Spleen (tissue), 11 donors: ENCODE data around the gene FRMD4A. TPM values are rescaled to one million over a fixed set of nuclear protein-coding genes. Genes with fewer than 3 reads are reported as not detected.

Source experiments
- DNase-seq: peaks from one replicate; pipeline ENCODE4 v3.0.0-alpha.2; 2020
- H3K27ac ChIP-seq, 8 donors: fragments of 200-600 bp; sonication (generic) in 7 of 8; 1 replicate in 4 of 8; 2 replicates in 4 of 8; pipeline versions ENCODE4 v1.5.0 to v1.8.0; 2016 to 2021; ENCODE audit warnings: inconsistent platforms in 4 of 8, mild to moderate bottlenecking in 4 of 8, moderate library complexity in 1 of 8
- H3K27me3 ChIP-seq, 7 donors: fragments of 200-600 bp; sonication (generic) in 6 of 7; replicated peaks in 1 of 7; 1 replicate in 4 of 7; 2 replicates in 3 of 7; pipeline versions ENCODE4 v1.5.0 to v1.8.0; 2016 to 2021; ENCODE audit warnings: inconsistent platforms in 3 of 7, mild to moderate bottlenecking in 1 of 7
- H3K36me3 ChIP-seq, 6 donors: fragments of 200-600 bp; sonication (generic) in 5 of 6; 1 replicate in 4 of 6; 2 replicates in 2 of 6; pipeline versions ENCODE4 v1.5.0 to v1.8.0; 2016 to 2021; ENCODE audit warnings: inconsistent platforms in 2 of 6
- H3K4me1 ChIP-seq, 6 donors: fragments of 200-600 bp; sonication (generic) in 5 of 6; 1 replicate in 3 of 6; 2 replicates in 3 of 6; pipeline versions ENCODE4 v1.5.0 to v1.8.0; 2016 to 2021; ENCODE audit warnings: inconsistent platforms in 3 of 6
- H3K4me3 ChIP-seq, 8 donors: fragments of 200-600 bp; sonication (generic) in 7 of 8; 1 replicate in 4 of 8; 2 replicates in 4 of 8; pipeline versions ENCODE4 v1.5.0 to v1.8.0; 2016 to 2021; ENCODE audit warnings: inconsistent platforms in 4 of 8, mild to moderate bottlenecking in 4 of 8, moderate library complexity in 2 of 8
- H3K9me3 ChIP-seq, 8 donors: fragments of 200-600 bp; sonication (generic) in 7 of 8; 1 replicate in 4 of 8; 2 replicates in 4 of 8; pipeline versions ENCODE4 v1.5.0 to v1.8.0; 2016 to 2021; ENCODE audit warnings: inconsistent platforms in 4 of 8
- CTCF ChIP-seq, 11 experiments: fragments of 200-600 bp in 7 of 11; fragments of 450-650 bp in 4 of 11; sonication (generic) in 4 of 11; IDR thresholded peaks in 8 of 11; conservative IDR thresholded peaks in 3 of 11; 1 replicate in 7 of 11; 2 replicates in 4 of 11; pipeline versions ENCODE4 v1.4.0 to v1.8.0; 2016 to 2021; ENCODE audit warnings: antibody characterized with exemption in 11 of 11, inconsistent platforms in 4 of 11, mild to moderate bottlenecking in 1 of 11
- POLR2A ChIP-seq, 3 donors: fragments of 450-650 bp; IDR thresholded peaks; one replicate each; pipeline ENCODE4 v1.5.1; 2017; ENCODE audit warnings: antibody characterized with exemption in 3 of 3, mild to moderate bottlenecking in 1 of 3
- POLR2AphosphoS5 ChIP-seq, 3 donors: sonication (generic); formaldehyde crosslinking; IDR thresholded peaks; one replicate each; pipeline ENCODE4 v1.5.1; 2017; ENCODE audit warnings: antibody characterized with exemption in 3 of 3
- WGBS, 5 donors: extraction: QIAGEN DNeasy Blood & Tissue Kit in 3 of 5; methylation state at CpG; one replicate each; pipeline versions ENCODE4 v1.1.5 to v1.1.7; 2013 to 2018; 5-methylcytosine and 5-hydroxymethylcytosine counted together
- intact Hi-C: fragments of 100-400 bp; cut with DNase I; formaldehyde crosslinking; loops from one replicate; pipeline ENCODE4 v1.15.0; 2023; ENCODE audit warnings: low total_unique reads
- polyA plus RNA-seq, 3 donors: library from polyadenylated mRNA; stranded (reverse); fragments of 200-250 nt; gene quantifications; one replicate each; pipeline ENCODE4 v1.2.1, GENCODE V29; 2013
- total RNA-seq, 7 donors: library from RNA; depleted of rRNA in 3 of 7; stranded (reverse); fragments of >200 nt in 3 of 7; fragmentation: NEBNext Ultra II Directional in 4 of 7; extraction: Animal tissue kit (Norgen Biotek cat#: 25700) in 4 of 7; gene quantifications; one replicate each; pipeline versions ENCODE4 v1.1.0 to v1.2.1, GENCODE V29; 2016 to 2021
- donor health status: healthy with polysubstance abuse.
- donor health status: DM: no; HTN: no; CAD: no; lungs with moderate emphysema.
- donor health status: DM: no; HTN: no; CAD: no.
- donor health status: Bipolar disorder and iron deficiency.
- donor health status: healthy.
- donor health status: DM: no; HTN: no; CAD: no.
- donor health status: DM: yes; HTN: yes; CAD: no.

FRMD4A gene
- total and polyA plus RNA-seq, 10 donors, result 9.2 to 141 (median 80.5) TPM

- no peak overlapping the region for H3K4me3 ChIP-seq
- H3K27ac ChIP-seq, result no peak overlapping the region
- no peaks in the 10 kb centered on the region for H3K4me1 ChIP-seq
- H3K36me3 ChIP-seq, result no peaks in the 10 kb centered on the region
- H3K9me3 ChIP-seq, result no peaks in the 10 kb centered on the region
- peaks cover 0 to 8% (median 0%) of the 10 kb centered on the region in 7 donors for H3K27me3 ChIP-seq
- TF ChIP-seq POLR2AphosphoS5 (IDR thresholded peaks at IDR 0.05) (no peak), POLR2A (IDR thresholded peaks at IDR 0.05) (no peak), CTCF (IDR thresholded peaks at IDR 0.05 in 8 of 11, conservative IDR thresholded peaks at IDR 0.05 in 3 of 11) (no peak)
- no peak for DNase-seq
- intact Hi-C loops, result no loop called here
Observed at GRCh38 chr10:14362104-14362503, 31.4 kb upstream of the FRMD4A start.

- 82 to 100% (median 93%) methylated on average over 1 of the region's 1 CpG for WGBS, 5 donors
- no peak overlapping the region for H3K4me3 ChIP-seq
- TF ChIP-seq POLR2AphosphoS5 (IDR thresholded peaks at IDR 0.05) (no peak), POLR2A (IDR thresholded peaks at IDR 0.05) (no peak), CTCF (IDR thresholded peaks at IDR 0.05 in 8 of 11, conservative IDR thresholded peaks at IDR 0.05 in 3 of 11) (no peak)
Observed at GRCh38 chr10:14360961-14361360, 30.2 kb upstream of the FRMD4A start.

GRCh38 chr10:14360515-14360914 lies 29.8 kb upstream of the FRMD4A start:
- H3K4me3 ChIP-seq, result no peak overlapping the region
- H3K27ac ChIP-seq, result no peak overlapping the region
- WGBS, 5 donors, result 57 to 70% (median 65%) methylated on average over 4 of the region's 4 CpGs
- DNase-seq, result no peak
- TF ChIP-seq POLR2AphosphoS5 (IDR thresholded peaks at IDR 0.05) (no peak), POLR2A (IDR thresholded peaks at IDR 0.05) (no peak), CTCF (IDR thresholded peaks at IDR 0.05 in 8 of 11, conservative IDR thresholded peaks at IDR 0.05 in 3 of 11) (no peak)
- no peaks in the 10 kb centered on the region for H3K9me3 ChIP-seq
- H3K36me3 ChIP-seq, result no peaks in the 10 kb centered on the region
- no peaks in the 10 kb centered on the region for H3K4me1 ChIP-seq
- intact Hi-C loops, result no loop called here
- peaks cover 0 to 8% (median 0%) of the 10 kb centered on the region in 7 donors for H3K27me3 ChIP-seq

More at GRCh38 chr10:14360961-14361360, 30.2 kb upstream of the FRMD4A start:
- Histone ChIP-seq H3K4me1 (no peaks in the 10 kb centered on the region), H3K27me3 (peaks cover 0 to 8% (median 0%) of the 10 kb centered on the region in 7 donors), H3K27ac (no peak overlapping the region), H3K9me3 (no peaks in the 10 kb centered on the region), H3K36me3 (no peaks in the 10 kb centered on the region)
- intact Hi-C loops, result no loop called here
- no peak for DNase-seq

DNA sequence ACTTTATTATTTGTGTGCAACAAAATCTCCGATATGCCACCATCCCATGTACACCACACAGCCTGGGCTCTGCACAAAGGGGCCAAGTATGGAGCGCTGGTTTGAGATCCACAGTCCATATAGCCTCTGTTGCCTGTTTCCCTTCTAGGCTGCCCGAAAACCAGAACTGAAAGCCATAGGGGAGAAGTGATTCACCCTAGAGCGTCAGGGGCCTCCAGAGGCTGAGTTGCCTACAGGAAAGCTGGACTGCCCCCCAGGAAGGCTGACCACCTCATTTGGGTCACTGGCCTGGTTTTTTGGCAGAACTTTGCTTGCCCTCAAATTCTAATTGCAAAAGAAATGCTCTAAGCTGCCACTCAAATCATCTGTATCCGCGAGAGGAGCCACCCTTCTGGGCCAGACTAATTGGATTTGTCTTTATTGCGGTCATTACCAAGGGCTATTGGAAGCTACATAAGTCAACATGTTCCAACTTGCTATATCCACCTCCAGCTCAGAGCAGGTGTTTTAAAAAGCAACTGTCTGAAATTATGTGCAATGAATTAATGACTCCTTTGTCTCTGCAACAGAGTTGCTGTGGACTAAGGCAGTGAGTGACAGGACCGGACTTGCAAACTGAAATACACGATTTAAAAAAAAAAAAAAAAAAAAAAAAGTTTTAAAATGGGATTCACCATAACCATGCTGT lies 28.3 kb upstream of the FRMD4A start:
- H3K4me1 ChIP-seq, result no peaks in the 10 kb centered on the region
- H3K27ac ChIP-seq, result no peak overlapping the region
- intact Hi-C loops, result no loop called here
- 73 to 89% (median 83%) methylated on average over 9 of the region's 9 CpGs for WGBS, 5 donors
- DNase-seq, result no peak
- H3K36me3 ChIP-seq, result no peaks in the 10 kb centered on the region
- TF ChIP-seq POLR2A (IDR thresholded peaks at IDR 0.05) (no peak), POLR2AphosphoS5 (IDR thresholded peaks at IDR 0.05) (no peak), CTCF (IDR thresholded peaks at IDR 0.05 in 8 of 11, conservative IDR thresholded peaks at IDR 0.05 in 3 of 11) (no peak)
- peaks cover 0 to 4% (median 0%) of the 10 kb centered on the region in 7 donors for H3K27me3 ChIP-seq
- no peaks in the 10 kb centered on the region for H3K9me3 ChIP-seq
- no peak overlapping the region for H3K4me3 ChIP-seq
